HG03520 (cell line): ENCODE measurements around the gene KRT81.
"Not testable (repeated sequence)": the region's sequence is repeated elsewhere in the genome, so short reads cannot be mapped to it uniquely, and the experiment has no call there.

Source experiments
- ATAC-seq: cut with Tn5 transposase; IDR thresholded peaks from one replicate; pipeline ENCODE4 v1.9.1; 2021; ENCODE audit warnings: mild to moderate bottlenecking, moderate library complexity; ENCODE audit not compliant: unreplicated experiment

KRT81 gene

GRCh38 chr12:52244615-52244994 lies 46.7 kb downstream of the KRT81 start:
- ATAC-seq: no peak

DNA sequence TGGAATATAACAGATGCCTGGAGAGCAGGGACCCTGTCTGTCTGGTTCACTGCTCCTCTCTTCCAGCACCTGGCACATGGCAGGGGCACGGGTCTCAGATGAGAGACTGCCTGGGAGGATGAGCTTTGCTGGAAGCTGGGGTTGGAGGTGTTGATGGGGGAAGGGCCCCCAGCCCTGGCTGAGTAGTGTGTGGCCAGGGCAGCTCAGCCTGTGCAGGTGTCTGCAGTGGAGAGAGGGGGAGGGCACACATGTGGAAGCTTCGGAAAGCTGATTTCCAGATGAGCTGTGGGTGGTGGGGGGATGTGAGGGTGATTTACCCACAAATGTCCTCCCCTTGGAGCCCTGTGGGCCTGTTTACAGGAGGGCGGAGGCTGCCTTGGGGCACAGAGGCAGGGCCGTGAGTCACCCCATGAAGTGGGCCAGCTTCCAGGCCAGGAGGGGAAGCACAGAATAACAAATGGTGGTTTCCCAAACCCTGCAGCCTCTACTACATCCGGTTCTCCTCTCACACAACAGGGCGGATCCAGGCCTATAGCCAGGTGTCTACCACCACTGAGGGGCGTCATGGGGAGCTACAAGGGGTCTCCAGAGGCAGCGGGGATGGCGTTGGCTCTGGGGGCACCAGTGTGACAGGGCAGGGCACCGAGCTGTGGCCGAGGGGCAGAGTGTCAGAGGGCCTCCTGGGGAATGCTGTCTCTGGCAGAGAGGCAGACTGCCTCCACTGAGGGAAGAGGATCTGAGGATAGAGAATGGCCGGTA lies 47.3 kb downstream of the KRT81 start:
- peak; percentile 68 for ATAC-seq

- ATAC-seq: no peak
Observed at GRCh38 chr12:52243259-52243855, 48.0 kb downstream of the KRT81 start.

GRCh38 chr12:52242442-52243258 lies 48.7 kb downstream of the KRT81 start:
- ATAC-seq: no peak

DNA sequence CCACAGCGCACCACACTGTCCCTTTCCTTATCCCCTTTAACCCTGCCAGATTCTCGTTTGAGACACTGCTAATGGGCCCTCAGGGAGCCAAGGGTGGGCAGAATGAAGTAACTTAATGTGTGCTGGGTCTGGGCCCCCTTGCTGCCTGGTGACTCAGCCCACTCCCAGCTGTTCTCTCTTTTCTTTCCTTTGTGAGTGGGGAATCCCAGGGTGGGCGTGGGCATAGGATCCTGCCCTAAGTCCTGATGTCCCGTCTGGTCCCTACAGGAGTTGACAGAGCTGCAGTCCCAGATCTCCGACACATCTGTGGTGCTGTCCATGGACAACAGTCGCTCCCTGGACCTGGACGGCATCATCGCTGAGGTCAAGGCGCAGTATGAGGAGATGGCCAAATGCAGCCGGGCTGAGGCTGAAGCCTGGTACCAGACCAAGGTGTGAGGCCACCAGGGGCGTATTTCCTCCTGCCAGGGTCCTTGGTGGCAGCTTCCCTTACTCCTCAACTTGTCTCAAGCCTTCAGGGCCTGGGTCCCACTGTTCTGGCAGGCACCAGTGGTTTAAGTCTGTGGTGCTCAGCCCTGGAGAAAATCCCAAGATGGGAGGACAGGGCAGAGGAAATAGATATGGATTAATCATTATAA lies 50.0 kb downstream of the KRT81 start:
- ATAC-seq: no peak

- not testable (repeated sequence) for ATAC-seq
Observed at GRCh38 chr12:52240247-52240646, 51.1 kb downstream of the KRT81 start.

DNA sequence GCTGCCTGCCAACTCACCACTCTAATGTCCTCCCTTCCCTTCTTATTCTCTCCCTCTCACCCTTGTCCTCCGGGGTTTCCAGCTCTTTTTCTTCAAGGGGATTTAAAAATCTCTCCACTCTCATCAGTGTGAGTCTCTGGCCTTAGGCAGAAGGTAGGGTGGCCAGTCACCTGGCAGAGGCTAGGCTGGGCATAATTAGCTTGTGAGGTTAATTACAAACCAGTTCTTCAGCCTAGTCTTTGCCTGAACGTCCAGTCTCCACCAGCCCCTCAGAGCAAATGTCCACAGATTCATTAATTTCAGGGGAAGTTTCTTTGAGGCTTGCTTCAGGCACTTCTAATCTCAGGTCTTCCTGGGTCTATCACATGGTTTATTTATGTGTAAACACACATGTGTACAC lies 51.6 kb downstream of the KRT81 start:
- no peak for ATAC-seq

- no peak for ATAC-seq
Observed at GRCh38 chr12:52238916-52239646, 52.3 kb downstream of the KRT81 start.

GRCh38 chr12:52238207-52238840 lies 53.0 kb downstream of the KRT81 start:
- ATAC-seq: no peak

DNA sequence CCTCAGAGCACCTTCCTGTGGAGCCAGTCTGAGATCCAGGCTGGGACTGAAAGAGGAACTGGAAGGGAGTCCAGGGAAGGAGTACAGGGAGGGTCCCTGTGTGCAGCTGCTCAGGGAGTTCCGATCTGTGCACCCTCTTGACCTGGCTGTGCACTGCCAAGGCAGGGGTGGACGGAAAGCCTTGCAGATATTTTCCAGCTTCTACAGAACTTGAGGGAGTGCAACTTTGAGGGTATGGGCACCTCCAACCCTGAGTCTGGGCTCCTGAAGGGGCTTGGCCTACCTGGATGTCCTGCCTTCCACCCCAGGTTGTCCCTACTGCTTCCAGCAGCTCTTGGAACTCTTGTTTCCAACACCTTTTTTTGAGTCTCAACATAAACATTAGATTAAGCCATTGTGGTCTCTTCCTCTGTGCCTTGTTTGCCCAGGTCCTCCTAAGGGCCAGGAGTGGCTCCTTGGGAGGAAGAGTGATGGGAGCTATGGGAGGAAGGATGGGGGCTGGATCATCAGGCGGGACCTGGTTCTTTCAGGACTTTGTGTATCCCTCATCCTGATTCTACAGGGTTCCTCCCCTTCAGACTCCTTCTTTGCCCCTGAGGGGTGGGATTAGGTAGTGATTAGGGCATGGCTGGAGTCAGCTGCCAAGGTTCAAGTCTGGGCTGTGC lies 54.8 kb downstream of the KRT81 start:
- no peak for ATAC-seq
